Dendritic cell treated with granulocyte-macrophage colony-stimulating factor and Interleukin-4, amounts not matched to agents 40 ng/mL and 50 ng/mL, for 4 days (primary cell): Measurements from ENCODE around the gene BSG.
"Not testable (repeated sequence)": the region's sequence is repeated elsewhere in the genome, so short reads cannot be mapped to it uniquely, and the experiment has no call there.

ENCODE experiments used
- H3K27ac Mint-ChIP-seq: one replicate; pipeline ENCODE4 v1.8.0; 2022; ENCODE audit warnings: mild to moderate bottlenecking, mixed read lengths
- H3K27me3 Mint-ChIP-seq: one replicate; pipeline ENCODE4 v1.8.0; 2022; ENCODE audit warnings: mild to moderate bottlenecking, mixed read lengths
- H3K36me3 Mint-ChIP-seq: one replicate; pipeline ENCODE4 v1.8.0; 2022; ENCODE audit warnings: low read depth, mixed read lengths
- H3K4me1 Mint-ChIP-seq: one replicate; pipeline ENCODE4 v1.8.0; 2022; ENCODE audit warnings: low read depth, mixed read lengths
- H3K4me3 Mint-ChIP-seq: one replicate; pipeline ENCODE4 v1.8.0; 2022; ENCODE audit warnings: mild to moderate bottlenecking, moderate library complexity, mixed read lengths
- H3K9me3 Mint-ChIP-seq: one replicate; pipeline ENCODE4 v1.8.0; 2022; ENCODE audit warnings: mixed read lengths
- intact Hi-C: fragments of 100-400 bp; cut with micrococcal nuclease; formaldehyde crosslinking; loops from one replicate; pipeline ENCODE4 v1.15.0; 2022

The BSG gene

GRCh38 chr19:617551-618246, 45.3 kb downstream of the BSG start:
- Mint-ChIP-seq H3K36me3 (peaks cover 60% of the 10 kb centered on the region), H3K4me3 (no peak overlapping the region), H3K27ac (no peak overlapping the region), H3K9me3 (no peaks in the 10 kb centered on the region), H3K4me1 (no peaks in the 10 kb centered on the region), H3K27me3 (peaks cover 38% of the 10 kb centered on the region)
- intact Hi-C loops: no loop called here

- no peaks in the 10 kb centered on the region for H3K9me3 Mint-ChIP-seq
- H3K36me3 Mint-ChIP-seq: peaks cover 66% of the 10 kb centered on the region
- H3K27me3 Mint-ChIP-seq: peaks cover 33% of the 10 kb centered on the region
- no peak overlapping the region for H3K27ac Mint-ChIP-seq
- intact Hi-C loops: no loop called here
- H3K4me3 Mint-ChIP-seq: no peak overlapping the region
- H3K4me1 Mint-ChIP-seq: no peaks in the 10 kb centered on the region
Observed at GRCh38 chr19:618247-618619, 45.8 kb downstream of the BSG start.

- Mint-ChIP-seq H3K9me3 (no peaks in the 10 kb centered on the region), H3K4me1 (no peaks in the 10 kb centered on the region), H3K36me3 (peaks cover 71% of the 10 kb centered on the region), H3K27ac (no peak overlapping the region), H3K4me3 (no peak overlapping the region), H3K27me3 (peaks cover 31% of the 10 kb centered on the region)
- intact Hi-C loops: no loop called here
Observed at GRCh38 chr19:618674-619285, 46.4 kb downstream of the BSG start.

- Mint-ChIP-seq H3K9me3 (no peaks in the 10 kb centered on the region), H3K27me3 (peaks cover 24% of the 10 kb centered on the region), H3K36me3 (peaks cover 78% of the 10 kb centered on the region), H3K27ac (no peak overlapping the region), H3K4me3 (no peak overlapping the region), H3K4me1 (no peaks in the 10 kb centered on the region)
- intact Hi-C loops: no loop called here
Observed at GRCh38 chr19:619286-620002, 47.0 kb downstream of the BSG start.

GRCh38 chr19:620166-620862, 47.9 kb downstream of the BSG start:
- Mint-ChIP-seq H3K9me3 (no peaks in the 10 kb centered on the region), H3K27ac (no peak overlapping the region), H3K4me1 (no peaks in the 10 kb centered on the region), H3K27me3 (peaks cover 15% of the 10 kb centered on the region), H3K36me3 (peaks cover 86% of the 10 kb centered on the region), H3K4me3 (no peak overlapping the region)
- intact Hi-C loops: no loop called here

- H3K9me3 Mint-ChIP-seq, H3K4me1 Mint-ChIP-seq, H3K4me3 Mint-ChIP-seq, H3K27ac Mint-ChIP-seq, intact Hi-C loops: not testable (repeated sequence)
- Mint-ChIP-seq H3K27me3 (peaks cover 10% of the 10 kb centered on the region), H3K36me3 (peaks cover 95% of the 10 kb centered on the region)
Observed at GRCh38 chr19:621191-621590, 48.8 kb downstream of the BSG start.

- intact Hi-C loops: no loop called here
- no peaks in the 10 kb centered on the region for H3K9me3 Mint-ChIP-seq
- peaks cover 8% of the 10 kb centered on the region for H3K27me3 Mint-ChIP-seq
- no peak overlapping the region for H3K4me3 Mint-ChIP-seq
- H3K4me1 Mint-ChIP-seq: no peaks in the 10 kb centered on the region
- peaks cover 100% of the 10 kb centered on the region for H3K36me3 Mint-ChIP-seq
- no peak overlapping the region for H3K27ac Mint-ChIP-seq
Observed at GRCh38 chr19:621819-622218, 49.4 kb downstream of the BSG start.

- intact Hi-C loops: no loop called here
- no peaks in the 10 kb centered on the region for H3K4me1 Mint-ChIP-seq
- peaks cover 100% of the 10 kb centered on the region for H3K36me3 Mint-ChIP-seq
- no peak overlapping the region for H3K27ac Mint-ChIP-seq
- no peaks in the 10 kb centered on the region for H3K27me3 Mint-ChIP-seq
- no peak overlapping the region for H3K4me3 Mint-ChIP-seq
- no peaks in the 10 kb centered on the region for H3K9me3 Mint-ChIP-seq
Observed at GRCh38 chr19:622666-623065, 50.3 kb downstream of the BSG start.

GRCh38 chr19:623175-623916, 51.0 kb downstream of the BSG start:
- no peaks in the 10 kb centered on the region for H3K27me3 Mint-ChIP-seq
- H3K36me3 Mint-ChIP-seq: peaks cover 100% of the 10 kb centered on the region
- no peak overlapping the region for H3K27ac Mint-ChIP-seq
- H3K4me3 Mint-ChIP-seq: no peak overlapping the region
- no peaks in the 10 kb centered on the region for H3K4me1 Mint-ChIP-seq
- H3K9me3 Mint-ChIP-seq: no peaks in the 10 kb centered on the region
- intact Hi-C loops: no loop called here

- intact Hi-C loops: no loop called here
- Mint-ChIP-seq H3K27me3 (no peaks in the 10 kb centered on the region), H3K4me3 (no peak overlapping the region), H3K4me1 (no peaks in the 10 kb centered on the region), H3K27ac (no peak overlapping the region), H3K36me3 (peaks cover 100% of the 10 kb centered on the region), H3K9me3 (no peaks in the 10 kb centered on the region)
Observed at GRCh38 chr19:623974-624373, 51.6 kb downstream of the BSG start.

- Mint-ChIP-seq H3K27me3 (no peaks in the 10 kb centered on the region), H3K36me3 (peaks cover 100% of the 10 kb centered on the region), H3K4me1 (no peaks in the 10 kb centered on the region), H3K27ac (no peak overlapping the region), H3K4me3 (no peak overlapping the region), H3K9me3 (no peaks in the 10 kb centered on the region)
- intact Hi-C loops: no loop called here
Observed at GRCh38 chr19:624433-625109, 52.2 kb downstream of the BSG start.

GRCh38 chr19:625257-625656, 52.9 kb downstream of the BSG start:
- Mint-ChIP-seq H3K4me3 (no peak overlapping the region), H3K27ac (no peak overlapping the region), H3K9me3 (no peaks in the 10 kb centered on the region), H3K36me3 (peaks cover 100% of the 10 kb centered on the region), H3K4me1 (peaks cover 6% of the 10 kb centered on the region), H3K27me3 (no peaks in the 10 kb centered on the region)
- intact Hi-C loops: no loop called here

- H3K4me3 Mint-ChIP-seq, intact Hi-C loops, H3K27ac Mint-ChIP-seq, H3K27me3 Mint-ChIP-seq, H3K9me3 Mint-ChIP-seq: not testable (repeated sequence)
- Mint-ChIP-seq H3K36me3 (peaks cover 100% of the 10 kb centered on the region), H3K4me1 (peaks cover 12% of the 10 kb centered on the region)
Observed at GRCh38 chr19:626566-626965, 54.2 kb downstream of the BSG start.
